GM12865 (cell line): ENCODE measurements around the gene TNIP3.

Experiments
- DNase-seq: peaks from one replicate; pipeline ENCODE4 v3.0.0; 2010; ENCODE audit warnings: low read depth
- H3K4me3 ChIP-seq: 2 replicates; pipeline ENCODE4 v1.5.1; 2011; ENCODE audit warnings: mild to moderate bottlenecking, low read depth, low read length, control low read depth
- CTCF ChIP-seq: IDR thresholded peaks from 2 replicates; pipeline ENCODE4 v1.5.1; 2011; ENCODE audit warnings: low read length, control low read depth, low read depth, inconsistent platforms; ENCODE audit not compliant: insufficient read depth; ENCODE audit errors: missing control alignments

Gene TNIP3

GRCh38 chr4:121166976-121167375, 2.9 kb upstream of the TNIP3 start:
- no peak overlapping the region for H3K4me3 ChIP-seq
- no peak for DNase-seq
- TF ChIP-seq CTCF: no peak

GRCh38 chr4:121165206-121165605, 1.1 kb upstream of the TNIP3 start:
- no peak for TF ChIP-seq CTCF
- H3K4me3 ChIP-seq: no peak overlapping the region
- no peak for DNase-seq

- DNase-seq: no peak
- TF ChIP-seq CTCF: no peak
- no peak overlapping the region for H3K4me3 ChIP-seq
Observed at GRCh38 chr4:121156822-121157769, 7.0 kb downstream of the TNIP3 start.

GRCh38 chr4:121155893-121156292, 8.2 kb downstream of the TNIP3 start:
- H3K4me3 ChIP-seq: no peak overlapping the region
- DNase-seq: no peak
- TF ChIP-seq CTCF: no peak

GRCh38 chr4:121154103-121154515, 10.0 kb downstream of the TNIP3 start:
- DNase-seq: peak; percentile 17
- no peak overlapping the region for H3K4me3 ChIP-seq
- TF ChIP-seq CTCF: no peak

- TF ChIP-seq CTCF: no peak
- no peak for DNase-seq
- no peak overlapping the region for H3K4me3 ChIP-seq
Observed at GRCh38 chr4:121151942-121152341, 12.2 kb downstream of the TNIP3 start.
